Astrocyte (in vitro differentiated cells and primary cell): ENCODE data around the gene NAT14.

ENCODE experiments used
- CTCF ChIP-seq: IDR thresholded peaks from 2 replicates; pipeline ENCODE4 v1.5.1; 2011; ENCODE audit warnings: low read depth, mild to moderate bottlenecking, inconsistent platforms, low read length, moderate library complexity; ENCODE audit not compliant: insufficient read depth
- EZH2 ChIP-seq: IDR thresholded peaks from 2 replicates; pipeline ENCODE4 v1.6.1; 2012; ENCODE audit warnings: mild to moderate bottlenecking, low read length, inconsistent platforms; ENCODE audit not compliant: insufficient read depth

GRCh38 chr19:55504252-55504603, 19.2 kb downstream of the NAT14 start:
- TF ChIP-seq CTCF (no peak), EZH2 (no peak)
